Parathyroid adenoma (tissue), 2 donors: ENCODE results near the gene TRIM9.

Experiments used
- H2AFZ ChIP-seq: fragments of 300-600 bp; sonication (generic); one replicate; pipeline ENCODE4 v1.7.0; 2017; ENCODE audit warnings: antibody characterized with exemption, mild to moderate bottlenecking
- H3K27ac ChIP-seq: fragments of 300-600 bp; sonication (generic); one replicate; pipeline ENCODE4 v1.7.0; 2017
- H3K27me3 ChIP-seq: fragments of 300-600 bp; sonication (generic); one replicate; pipeline ENCODE4 v1.7.0; 2017; ENCODE audit warnings: low read length; ENCODE audit not compliant: control insufficient read depth, insufficient read depth
- H3K36me3 ChIP-seq: fragments of 300-600 bp; sonication (generic); one replicate; pipeline ENCODE4 v1.7.0; 2017; ENCODE audit warnings: low read length; ENCODE audit not compliant: control insufficient read depth, insufficient read depth
- H3K4me1 ChIP-seq: fragments of 300-600 bp; sonication (generic); one replicate; pipeline ENCODE4 v1.7.0; 2017; ENCODE audit warnings: control low read depth
- H3K4me2 ChIP-seq: fragments of 300-600 bp; sonication (generic); one replicate; pipeline ENCODE4 v1.7.0; 2017; ENCODE audit warnings: low read length
- H3K4me3 ChIP-seq: fragments of 300-600 bp; sonication (generic); one replicate; pipeline ENCODE4 v1.7.0; 2017; ENCODE audit warnings: low read depth, low read length
- H3K79me2 ChIP-seq: fragments of 300-600 bp; sonication (generic); one replicate; pipeline ENCODE4 v1.7.0; 2017; ENCODE audit warnings: control low read depth
- H3K9ac ChIP-seq: fragments of 300-600 bp; sonication (generic); one replicate; pipeline ENCODE4 v1.7.0; 2017; ENCODE audit warnings: mild to moderate bottlenecking
- H3K9me3 ChIP-seq: fragments of 300-600 bp; sonication (generic); one replicate; pipeline ENCODE4 v1.7.0; 2017; ENCODE audit warnings: low read length; ENCODE audit not compliant: control insufficient read depth
- CTCF ChIP-seq: fragments of 300-600 bp; sonication (generic); IDR thresholded peaks from one replicate; pipeline ENCODE4 v1.7.0; 2017; ENCODE audit warnings: antibody characterized with exemption, mild to moderate bottlenecking
- donor health status: primary hyperparathyroidism.

TRIM9 gene

GRCh38 chr14:51094901-51095853 lies at the start of gene TRIM9:
TSS of gene TRIM9 (minus strand) at chr14:51095105. CDS start at chr14:51094939, 166 bp downstream.
- Histone ChIP-seq H3K9ac (peak within 1 kb of the TSS; percentile 1), H3K36me3 (no peaks in the 10 kb centered on the region), H3K79me2 (no peaks in the 10 kb centered on the region), H3K27ac (peak within 1 kb of the TSS; percentile 77), H2AFZ (peak within 1 kb of the TSS; percentile 86), H3K4me2 (peak within 1 kb of the TSS; percentile 86), H3K27me3 (peaks cover 10% of the 10 kb centered on the region), H3K4me1 (peaks cover 4% of the 10 kb centered on the region), H3K4me3 (peak within 1 kb of the TSS; percentile 55), H3K9me3 (no peaks in the 10 kb centered on the region)
- TF ChIP-seq CTCF: no peak

GRCh38 chr14:51140856-51141255 lies 46.0 kb upstream of the TRIM9 start:
- no peak overlapping the region for H3K27ac ChIP-seq
- no peak overlapping the region for H3K4me3 ChIP-seq
- H3K4me2 ChIP-seq: no peak overlapping the region
- H2AFZ ChIP-seq: no peak overlapping the region
- H3K79me2 ChIP-seq: no peaks in the 10 kb centered on the region
- no peaks in the 10 kb centered on the region for H3K36me3 ChIP-seq
- H3K9ac ChIP-seq: no peak overlapping the region
- H3K9me3 ChIP-seq: no peaks in the 10 kb centered on the region
- no peaks in the 10 kb centered on the region for H3K4me1 ChIP-seq
- no peak for TF ChIP-seq CTCF
- H3K27me3 ChIP-seq: no peaks in the 10 kb centered on the region

DNA sequence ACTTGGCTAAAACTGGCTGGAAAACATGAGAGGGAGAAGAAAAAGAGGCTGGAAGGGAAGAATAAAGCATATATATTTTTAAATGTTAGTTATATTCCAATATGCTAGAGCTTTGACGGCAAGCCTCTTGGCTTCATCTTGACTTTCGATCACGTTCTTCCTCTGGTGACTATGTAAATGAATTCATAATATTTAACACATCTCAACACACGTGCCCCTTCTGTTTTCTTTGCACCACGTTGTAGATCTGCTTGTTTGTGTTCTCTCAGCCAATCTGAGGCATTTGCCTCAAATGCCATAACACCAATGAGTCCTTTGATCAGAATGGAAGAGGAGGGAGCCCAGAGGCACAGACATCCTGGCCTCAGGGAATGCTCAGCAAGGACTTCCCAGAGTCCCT lies 45.4 kb upstream of the TRIM9 start:
- H3K36me3 ChIP-seq: no peaks in the 10 kb centered on the region
- no peak overlapping the region for H2AFZ ChIP-seq
- H3K4me1 ChIP-seq: no peaks in the 10 kb centered on the region
- H3K9ac ChIP-seq: no peak overlapping the region
- no peaks in the 10 kb centered on the region for H3K27me3 ChIP-seq
- H3K27ac ChIP-seq: no peak overlapping the region
- H3K79me2 ChIP-seq: no peaks in the 10 kb centered on the region
- H3K9me3 ChIP-seq: no peaks in the 10 kb centered on the region
- H3K4me3 ChIP-seq: no peak overlapping the region
- TF ChIP-seq CTCF: no peak
- no peak overlapping the region for H3K4me2 ChIP-seq

GRCh38 chr14:51139121-51139681 lies 44.3 kb upstream of the TRIM9 start:
- Histone ChIP-seq H3K36me3 (no peaks in the 10 kb centered on the region), H3K4me3 (no peak overlapping the region), H3K9me3 (no peaks in the 10 kb centered on the region), H3K27me3 (no peaks in the 10 kb centered on the region), H2AFZ (no peak overlapping the region), H3K4me1 (no peaks in the 10 kb centered on the region), H3K79me2 (no peaks in the 10 kb centered on the region), H3K27ac (no peak overlapping the region), H3K4me2 (no peak overlapping the region), H3K9ac (no peak overlapping the region)
- TF ChIP-seq CTCF: no peak
